H1 (cell line): ENCODE results near the gene FRMD4A. TPM values are rescaled to one million over a fixed set of nuclear protein-coding genes. Genes with fewer than 3 reads are reported as not detected.

Source experiments
- CTCF ChIA-PET: fragments of 300-600 bp; sonication (Branson Sonifier 250); formaldehyde crosslinking; loops from one replicate; lab custom pipeline; 2021; ENCODE audit not compliant: partially characterized antibody; lab: Charles Lee
- POLR2A ChIA-PET: fragments of 300-600 bp; sonication (Branson Sonifier 250); formaldehyde crosslinking; loops from one replicate; lab custom pipeline; 2021; ENCODE audit warnings: inconsistent platforms; ENCODE audit not compliant: partially characterized antibody; lab: Charles Lee
- DNase-seq, 2 experiments: peaks; one replicate each; pipeline versions ENCODE4 v3.0.0 to v3.0.0-alpha.2; 2010 to 2022; ENCODE audit warnings: low spot score in 2 of 2, low read depth in 1 of 2, mixed read lengths in 1 of 2
- FAIRE-seq: peaks from 2 replicates; lab custom pipeline; 2011; peaks lifted over from hg19 to GRCh38; lab: Jason Lieb, UNC
- H2AFZ ChIP-seq: 2 replicates; pipeline ENCODE4 v1.8.1; 2012; ENCODE audit warnings: low read length, inconsistent platforms
- H2AK5ac ChIP-seq: 2 replicates; pipeline ENCODE4 v1.6.1; 2013; ENCODE audit warnings: low read depth, low read length
- H2BK120ac ChIP-seq: replicated peaks from 2 replicates; pipeline ENCODE3; 2013; ENCODE audit warnings: low read depth, low read length, inconsistent platforms
- H2BK12ac ChIP-seq: 2 replicates; pipeline ENCODE4 v1.6.1; 2013; ENCODE audit warnings: low read depth, low read length
- H2BK15ac ChIP-seq: 2 replicates; pipeline ENCODE4 v1.6.1; 2013; ENCODE audit warnings: low read length
- H2BK20ac ChIP-seq: 2 replicates; pipeline ENCODE4 v1.6.1; 2013; ENCODE audit warnings: low read length
- H2BK5ac ChIP-seq: 2 replicates; pipeline ENCODE4 v1.6.1; 2013; ENCODE audit warnings: low read depth, low read length
- H3K14ac ChIP-seq: 2 replicates; pipeline ENCODE4 v1.6.1; 2013; ENCODE audit warnings: inconsistent platforms; ENCODE audit not compliant: insufficient read length
- H3K18ac ChIP-seq: 2 replicates; pipeline ENCODE4 v1.6.1; 2013; ENCODE audit warnings: low read length; ENCODE audit errors: extremely low read depth
- H3K23ac ChIP-seq: 2 replicates; pipeline ENCODE4 v1.6.1; 2013; ENCODE audit warnings: inconsistent platforms; ENCODE audit not compliant: insufficient read length
- H3K23me2 ChIP-seq: 2 replicates; pipeline ENCODE4 v1.6.1; 2013; ENCODE audit warnings: low read depth, low read length
- H3K27ac ChIP-seq: 2 replicates; pipeline ENCODE4 v1.6.1; 2011; ENCODE audit warnings: low read depth, low read length, inconsistent platforms
- H3K27me3 ChIP-seq, 4 experiments: replicated peaks in 1 of 4; 1 replicate in 1 of 4; 2 replicates in 3 of 4; pipeline versions ENCODE4 v1.6.1 to v1.8.1; 2011 to 2013; ENCODE audit warnings: low read length in 3 of 4, mild to moderate bottlenecking in 3 of 4, inconsistent platforms in 2 of 4, mixed read lengths in 2 of 4, moderate library complexity in 1 of 4; ENCODE audit not compliant: control insufficient read depth in 3 of 4, insufficient read depth in 3 of 4; ENCODE audit errors: extremely low read depth in 1 of 4
- H3K36me3 ChIP-seq, 4 experiments: 2 replicates each; pipeline versions ENCODE4 v1.6.1 to v1.8.1; 2011 to 2013; ENCODE audit warnings: mild to moderate bottlenecking in 4 of 4, low read length in 3 of 4, moderate library complexity in 2 of 4, control low read depth in 1 of 4, inconsistent platforms in 1 of 4; ENCODE audit not compliant: insufficient read depth in 4 of 4, control insufficient read depth in 2 of 4
- H3K4ac ChIP-seq: replicated peaks from 2 replicates; pipeline ENCODE3; 2013; ENCODE audit warnings: low read length, low read depth, mixed read lengths, inconsistent platforms; ENCODE audit not compliant: insufficient read length
- H3K4me1 ChIP-seq, 4 experiments: replicated peaks in 1 of 4; 1 replicate in 1 of 4; 2 replicates in 3 of 4; pipeline versions ENCODE4 v1.6.1 to v1.8.1; 2011 to 2013; ENCODE audit warnings: low read length in 3 of 4, inconsistent platforms in 2 of 4, mixed read lengths in 1 of 4; ENCODE audit not compliant: insufficient read depth in 4 of 4, control insufficient read depth in 3 of 4
- H3K4me2 ChIP-seq, 2 experiments: 2 replicates each; pipeline versions ENCODE4 v1.6.1 to v1.8.1; 2011 to 2013; ENCODE audit warnings: low read depth in 2 of 2, low read length in 2 of 2, control low read depth in 1 of 2, inconsistent platforms in 1 of 2, mild to moderate bottlenecking in 1 of 2; ENCODE audit not compliant: insufficient read depth in 1 of 2
- H3K4me3 ChIP-seq, 4 experiments: fragments of 200-600, 300-600 bp in 1 of 4; sonication (generic), shearing (Covaris generic), sonication (Bioruptor Twin) in 1 of 4; 2 replicates each; pipeline versions ENCODE4 v1.5.1 to v1.8.1; 2011 to 2016; ENCODE audit warnings: low read length in 4 of 4, low read depth in 3 of 4, control low read depth in 2 of 4, inconsistent platforms in 2 of 4, mild to moderate bottlenecking in 2 of 4, mixed read lengths in 1 of 4, moderate library complexity in 1 of 4; ENCODE audit not compliant: insufficient read depth in 2 of 4; ENCODE audit errors: extremely low read depth in 1 of 4
- H3K56ac ChIP-seq: replicated peaks from 2 replicates; pipeline ENCODE3; 2013; ENCODE audit warnings: low read depth, mild to moderate bottlenecking, mixed read lengths, low read length, inconsistent platforms; ENCODE audit not compliant: insufficient read length
- H3K79me1 ChIP-seq: 2 replicates; pipeline ENCODE4 v1.6.1; 2013; ENCODE audit warnings: low read depth, low read length, control low read depth
- H3K79me2 ChIP-seq, 2 experiments: 2 replicates each; pipeline versions ENCODE4 v1.6.1 to v1.8.1; 2012 to 2013; ENCODE audit warnings: low read length in 2 of 2, mild to moderate bottlenecking in 2 of 2, inconsistent platforms in 1 of 2; ENCODE audit not compliant: insufficient read depth in 2 of 2, control insufficient read depth in 1 of 2
- H3K9ac ChIP-seq, 4 experiments: replicated peaks in 1 of 4; 1 replicate in 1 of 4; 2 replicates in 3 of 4; pipeline versions ENCODE4 v1.6.1 to v1.8.1; 2011 to 2013; ENCODE audit warnings: low read depth in 3 of 4, low read length in 3 of 4, control low read depth in 2 of 4, mild to moderate bottlenecking in 2 of 4, moderate library complexity in 2 of 4, inconsistent platforms in 1 of 4; ENCODE audit errors: extremely low read depth in 1 of 4
- H3K9me3 ChIP-seq, 2 experiments: 2 replicates each; pipeline versions ENCODE4 v1.6.1 to v1.8.1; 2012 to 2013; ENCODE audit warnings: mild to moderate bottlenecking in 2 of 2, moderate library complexity in 2 of 2, control low read depth in 1 of 2, inconsistent platforms in 1 of 2, low read depth in 1 of 2, low read length in 1 of 2, mixed read lengths in 1 of 2; ENCODE audit not compliant: insufficient read depth in 2 of 2
- H4K20me1 ChIP-seq, 2 experiments: replicated peaks in 1 of 2; 2 replicates each; pipeline versions ENCODE3 to v1.8.1; 2011 to 2013; ENCODE audit warnings: inconsistent platforms in 2 of 2, low read length in 2 of 2, mild to moderate bottlenecking in 1 of 2; ENCODE audit not compliant: insufficient read depth in 2 of 2, control insufficient read depth in 1 of 2
- H4K5ac ChIP-seq: 2 replicates; pipeline ENCODE4 v1.6.1; 2013; ENCODE audit warnings: low read length, low read depth, mixed read lengths, inconsistent platforms; ENCODE audit not compliant: insufficient read length
- H4K8ac ChIP-seq: 2 replicates; pipeline ENCODE4 v1.8.0; 2013; ENCODE audit warnings: mild to moderate bottlenecking, moderate library complexity, low read length, inconsistent platforms; ENCODE audit not compliant: insufficient read depth; ENCODE audit errors: extremely low read depth
- H4K91ac ChIP-seq: replicated peaks from 2 replicates; pipeline ENCODE3; 2013; ENCODE audit warnings: low read length, mixed read lengths, inconsistent platforms; ENCODE audit not compliant: insufficient read length
- CBX5 ChIP-seq: fragments of 300-800, 300-1000 bp; sonication (generic); IDR thresholded peaks from 2 replicates; pipeline ENCODE4 v1.7.1; 2016; ENCODE audit warnings: antibody characterized with exemption, low read length, low read depth
- CBX8 ChIP-seq: fragments of 300-800, 300-1000 bp; sonication (generic); IDR thresholded peaks from 2 replicates; pipeline ENCODE4 v1.7.1; 2016; ENCODE audit warnings: low read depth, low read length, borderline replicate concordance
- CHD1 ChIP-seq: IDR thresholded peaks from 2 replicates; pipeline ENCODE4 v1.6.1; 2012; ENCODE audit warnings: low read depth, low read length, improper control_type of control experiment
- CTBP2 ChIP-seq: IDR thresholded peaks from 2 replicates; pipeline ENCODE4 v1.7.0; 2011; ENCODE audit warnings: borderline replicate concordance, mild to moderate bottlenecking, moderate library complexity, mixed read lengths, low read length; ENCODE audit not compliant: insufficient read depth, insufficient read length
- E2F6 ChIP-seq: IDR thresholded peaks from 2 replicates; pipeline ENCODE4 v1.6.1; 2012; ENCODE audit warnings: inconsistent platforms
- GTF2F1 ChIP-seq: IDR thresholded peaks from 2 replicates; pipeline ENCODE4 v1.6.1; 2012; ENCODE audit warnings: low read depth, low read length, improper control_type of control experiment, borderline replicate concordance
- JUND ChIP-seq: IDR thresholded peaks from 2 replicates; pipeline ENCODE4 v1.6.1; 2011; ENCODE audit warnings: mild to moderate bottlenecking, improper control_type of control experiment, low read length
- KDM4A ChIP-seq: IDR thresholded peaks from one replicate; pipeline ENCODE4 v1.7.1; 2012; ENCODE audit warnings: low read depth, mild to moderate bottlenecking, moderate library complexity, low read length, inconsistent platforms; ENCODE audit not compliant: severe bottlenecking
- RAD21 ChIP-seq, 2 experiments: IDR thresholded peaks in 1 of 2; conservative IDR thresholded peaks in 1 of 2; 2 replicates each; pipeline ENCODE4 v1.6.1; 2011; ENCODE audit warnings: low read depth in 2 of 2, low read length in 2 of 2, improper control_type of control experiment in 1 of 2, inconsistent platforms in 1 of 2, mild to moderate bottlenecking in 1 of 2, moderate library complexity in 1 of 2
- SIRT6 ChIP-seq: IDR thresholded peaks from one replicate; pipeline ENCODE4 v1.7.1; 2012; ENCODE audit warnings: low read length, inconsistent platforms
- SP1 ChIP-seq: IDR thresholded peaks from 2 replicates; pipeline ENCODE4 v1.6.1; 2011; ENCODE audit warnings: low read depth, low read length
- SP2 ChIP-seq: IDR thresholded peaks from 2 replicates; pipeline ENCODE4 v1.6.1; 2012; ENCODE audit warnings: mild to moderate bottlenecking, low read length, inconsistent platforms
- TBP ChIP-seq: IDR thresholded peaks from 2 replicates; pipeline ENCODE4 v1.6.1; 2011; ENCODE audit warnings: low read depth, low read length, improper control_type of control experiment
- YY1 ChIP-seq: IDR thresholded peaks from 2 replicates; pipeline ENCODE4 v1.6.1; 2011; ENCODE audit warnings: low read depth, mild to moderate bottlenecking, low read length
- WGBS, 2 experiments: shearing (Covaris generic) in 1 of 2; methylation state at CpG; one replicate each; pipeline versions ENCODE4 v1.1.6 to v1.1.7; 2013 to 2015; ENCODE audit warnings: low lambda C conversion rate in 2 of 2, mixed read lengths in 2 of 2, inconsistent platforms in 1 of 2, low coverage in 1 of 2, missing lambda C conversion rate in 1 of 2; ENCODE audit not compliant: insufficient replicate concordance in 2 of 2, insufficient coverage in 1 of 2, insufficient read length in 1 of 2; ENCODE audit errors: extremely low coverage in 1 of 2, missing lambda C conversion rate in 1 of 2; 5-methylcytosine and 5-hydroxymethylcytosine counted together
- polyA plus RNA-seq, 7 experiments: library from polyadenylated mRNA; depleted of rRNA in 3 of 7; stranded (reverse) in 5 of 7; unstranded in 2 of 7; fragments of >200 nt in 5 of 7; fragments of 200-250 nt in 2 of 7; gene quantifications; 1 replicate in 5 of 7; 2 replicates in 1 of 7; 4 replicates in 1 of 7; pipeline versions ENCODE4 v1.2.1 to v1.2.3, GENCODE V29; 2011 to 2013; ENCODE audit warnings: missing spikeins in 2 of 7, mixed read lengths in 2 of 7
- total RNA-seq: library from RNA; stranded (reverse); fragmentation: NEBNext Ultra II Directional; extraction: Animal tissue kit (Norgen Biotek cat#: 25700); gene quantifications from 2 replicates; pipeline ENCODE4 v1.2.1, GENCODE V29; 2021

Gene FRMD4A
- total and polyA plus RNA-seq, 2 of the 8 experiments (the other 6 are each of a cell fraction or from before 2014, with no cell fraction given): 38.6 to 39.6 TPM

DNA sequence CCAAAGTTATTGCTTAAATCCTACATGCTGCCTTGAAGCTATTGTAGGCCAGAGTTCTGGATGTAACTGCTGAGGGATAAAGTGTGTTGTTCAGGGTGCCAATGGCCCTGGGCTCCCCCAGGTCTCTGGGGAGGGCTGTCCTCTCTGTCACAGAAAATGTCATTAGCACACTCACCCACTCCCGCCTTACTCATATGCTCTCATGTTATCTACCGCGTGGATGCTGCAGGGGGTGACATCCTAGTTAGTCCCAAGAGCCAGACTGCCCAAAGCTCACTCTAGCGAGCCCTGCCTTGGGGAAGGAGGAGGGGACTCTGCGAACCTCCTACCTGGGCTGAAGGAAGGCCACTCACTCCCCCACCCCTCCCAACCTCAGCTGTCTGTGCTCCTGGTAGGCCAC lies 122.5 kb downstream of the FRMD4A start:
- WGBS, 2 experiments: 82% methylated on average over 5 of the region's 5 CpGs; no CpG with 5 or more reads in 1 of the 2 experiments
- H4K8ac ChIP-seq: no peak overlapping the region; the same call in 1 of the 2 replicates
- no peak overlapping the region for H2AK5ac ChIP-seq
- H2BK15ac ChIP-seq: no peak overlapping the region
- FAIRE-seq (no peak), DNase-seq (no peak)
- H2BK20ac ChIP-seq: no peak overlapping the region
- no peaks in the 10 kb centered on the region for H4K20me1 ChIP-seq
- H3K14ac ChIP-seq: no peak overlapping the region
- no peaks in the 10 kb centered on the region; the same call in 1 of the 2 replicates for H3K23me2 ChIP-seq
- no peaks in the 10 kb centered on the region for H3K36me3 ChIP-seq
- no peak overlapping the region for H4K91ac ChIP-seq
- no peak overlapping the region for H3K4me2 ChIP-seq
- no peak overlapping the region for H3K4ac ChIP-seq
- peaks cover 2 to 4% (median 3%) of the 10 kb centered on the region in 4 experiments; a peak in 4 of 7 replicates for H3K4me1 ChIP-seq
- no peak overlapping the region for H2AFZ ChIP-seq
- CTCF ChIA-PET: interaction anchor here (0.5 to 5.4 kb wide), 8 partner anchors 12 to 803 kb away, joined by 3 to 33 read pairs (median 4); no protein-coding TSS in a partner anchor
- H2BK12ac ChIP-seq: no peak overlapping the region
- H3K27me3 ChIP-seq: no peaks in the 10 kb centered on the region
- no peaks in the 10 kb centered on the region for H3K79me1 ChIP-seq
- no peak overlapping the region for H3K4me3 ChIP-seq
- H3K79me2 ChIP-seq: no peaks in the 10 kb centered on the region
- no peak overlapping the region for H3K9ac ChIP-seq
- no peak overlapping the region for H3K27ac ChIP-seq
- no peak overlapping the region for H2BK5ac ChIP-seq
- POLR2A ChIA-PET: no interaction called here
- no peak overlapping the region for H3K18ac ChIP-seq
- no peak overlapping the region for H2BK120ac ChIP-seq
- no peak overlapping the region for H4K5ac ChIP-seq
- no peaks in the 10 kb centered on the region for H3K9me3 ChIP-seq
- no peak overlapping the region for H3K23ac ChIP-seq
- H3K56ac ChIP-seq: no peak overlapping the region
- TF ChIP-seq CBX5: no peak
- no peak for TF ChIP-seq GTF2F1
- no peak for TF ChIP-seq KDM4A
- no peak for TF ChIP-seq CHD1
- no peak for TF ChIP-seq E2F6
- TF ChIP-seq TBP: no peak
- TF ChIP-seq SIRT6: no peak
- no peak for TF ChIP-seq SP1
- no peak for TF ChIP-seq SP2
- no peak for TF ChIP-seq RAD21 (IDR thresholded peaks at IDR 0.05 in 1 of 2, conservative IDR thresholded peaks at IDR 0.05 in 1 of 2; ENCODE audit: low read depth in 2 of 2, low read length in 2 of 2)
- TF ChIP-seq JUND: no peak
- no peak for TF ChIP-seq CBX8
- no peak for TF ChIP-seq CTBP2
- no peak for TF ChIP-seq YY1
